Tibial artery (tissue), 4 donors: ENCODE results near the gene HMGXB3.
"Not testable (repeated sequence)": the region's sequence is repeated elsewhere in the genome, so short reads cannot be mapped to it uniquely, and the experiment has no call there.

Source experiments
- DNase-seq, 2 donors: peaks; one replicate each; pipeline ENCODE4 v3.0.0-alpha.2; 2019
- H3K27ac ChIP-seq, 2 donors: fragments of 200-600 bp; sonication (generic) in 1 of 2; 1 replicate in 1 of 2; 2 replicates in 1 of 2; pipeline ENCODE4 v1.5.1; 2018 to 2019; ENCODE audit warnings: mild to moderate bottlenecking in 1 of 2
- H3K27me3 ChIP-seq, 2 donors: fragments of 200-600 bp; sonication (generic) in 1 of 2; one replicate each; pipeline versions ENCODE4 v1.5.1 to v1.6.0; 2016 to 2019
- H3K36me3 ChIP-seq, 3 donors: fragments of 200-600 bp; sonication (generic) in 2 of 3; one replicate each; pipeline ENCODE4 v1.5.1; 2016 to 2019; ENCODE audit warnings: mild to moderate bottlenecking in 2 of 3
- H3K4me1 ChIP-seq, 4 donors: fragments of 200-600 bp; sonication (generic) in 2 of 4; 1 replicate in 3 of 4; 2 replicates in 1 of 4; pipeline ENCODE4 v1.5.1; 2016 to 2019
- H3K4me3 ChIP-seq, 2 donors: fragments of 200-600 bp; sonication (generic) in 1 of 2; 1 replicate in 1 of 2; 2 replicates in 1 of 2; pipeline ENCODE4 v1.5.1; 2018 to 2019; ENCODE audit warnings: mild to moderate bottlenecking in 2 of 2
- H3K9me3 ChIP-seq, 3 donors: fragments of 200-600 bp; sonication (generic) in 1 of 3; one replicate each; pipeline ENCODE4 v1.5.1; 2016 to 2019
- intact Hi-C: fragments of 100-400 bp; cut with DNase I; formaldehyde crosslinking; loops from one replicate; pipeline ENCODE4 v1.15.0; 2023; ENCODE audit warnings: low total_unique reads
- TF ChIP-seq, protein P1 (sequence below), 2 experiments: fragments of 200-600 bp in 1 of 2; fragments of 450-650 bp in 1 of 2; IDR thresholded peaks; one replicate each; pipeline ENCODE4 v1.5.1; 2017 to 2019; ENCODE audit warnings: antibody characterized with exemption in 2 of 2, mild to moderate bottlenecking in 1 of 2, moderate library complexity in 1 of 2

Gene HMGXB3

DNA sequence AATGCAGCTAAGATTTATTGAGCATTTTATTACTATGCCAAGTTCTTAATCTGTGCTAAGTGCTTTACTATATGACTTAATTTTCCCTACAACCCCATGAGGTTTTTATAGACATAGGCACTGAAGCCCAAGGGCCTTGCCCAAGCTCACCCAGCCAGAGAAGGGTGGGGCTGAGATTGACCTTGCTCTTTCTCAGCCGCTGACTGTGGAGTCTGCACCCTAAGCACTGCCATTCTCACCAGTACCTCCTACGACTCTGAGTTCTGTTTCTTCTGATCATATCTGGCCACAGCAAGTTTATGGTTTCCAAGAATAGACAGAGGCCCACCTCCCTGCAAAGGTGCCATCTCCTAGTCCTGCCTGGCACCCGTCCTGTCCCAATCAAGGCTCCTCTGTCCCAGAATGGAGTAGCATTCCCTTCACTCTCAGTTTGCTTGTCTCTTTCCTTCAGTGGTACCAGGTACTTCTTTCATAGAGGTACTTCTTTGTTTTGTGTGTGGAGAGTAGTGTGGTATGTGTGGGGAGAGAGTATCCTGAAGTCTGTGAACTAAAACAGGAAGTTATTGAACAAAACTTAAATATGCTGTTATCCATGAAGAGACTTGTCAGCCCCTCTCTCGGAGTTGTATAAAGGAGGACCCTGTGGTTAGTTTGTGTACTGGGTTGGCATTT, 43.3 kb downstream of the HMGXB3 start:
- peaks cover 0 to 17% (median 13%) of the 10 kb centered on the region in 4 donors for H3K4me1 ChIP-seq
- intact Hi-C loops, result no loop called here
- H3K36me3 ChIP-seq, result peaks cover 55 to 94% (median 86%) of the 10 kb centered on the region in 3 donors
- TF ChIP-seq, protein P1, sequence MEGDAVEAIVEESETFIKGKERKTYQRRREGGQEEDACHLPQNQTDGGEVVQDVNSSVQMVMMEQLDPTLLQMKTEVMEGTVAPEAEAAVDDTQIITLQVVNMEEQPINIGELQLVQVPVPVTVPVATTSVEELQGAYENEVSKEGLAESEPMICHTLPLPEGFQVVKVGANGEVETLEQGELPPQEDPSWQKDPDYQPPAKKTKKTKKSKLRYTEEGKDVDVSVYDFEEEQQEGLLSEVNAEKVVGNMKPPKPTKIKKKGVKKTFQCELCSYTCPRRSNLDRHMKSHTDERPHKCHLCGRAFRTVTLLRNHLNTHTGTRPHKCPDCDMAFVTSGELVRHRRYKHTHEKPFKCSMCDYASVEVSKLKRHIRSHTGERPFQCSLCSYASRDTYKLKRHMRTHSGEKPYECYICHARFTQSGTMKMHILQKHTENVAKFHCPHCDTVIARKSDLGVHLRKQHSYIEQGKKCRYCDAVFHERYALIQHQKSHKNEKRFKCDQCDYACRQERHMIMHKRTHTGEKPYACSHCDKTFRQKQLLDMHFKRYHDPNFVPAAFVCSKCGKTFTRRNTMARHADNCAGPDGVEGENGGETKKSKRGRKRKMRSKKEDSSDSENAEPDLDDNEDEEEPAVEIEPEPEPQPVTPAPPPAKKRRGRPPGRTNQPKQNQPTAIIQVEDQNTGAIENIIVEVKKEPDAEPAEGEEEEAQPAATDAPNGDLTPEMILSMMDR (IDR thresholded peaks at IDR 0.05), result no peak
- H3K4me3 ChIP-seq, result no peak overlapping the region
- peak overlapping the region in 1 of 2 donors; percentile 35 for H3K27ac ChIP-seq
- no peaks in the 10 kb centered on the region for H3K27me3 ChIP-seq
- H3K9me3 ChIP-seq, result no peaks in the 10 kb centered on the region
- no peak for DNase-seq

DNA sequence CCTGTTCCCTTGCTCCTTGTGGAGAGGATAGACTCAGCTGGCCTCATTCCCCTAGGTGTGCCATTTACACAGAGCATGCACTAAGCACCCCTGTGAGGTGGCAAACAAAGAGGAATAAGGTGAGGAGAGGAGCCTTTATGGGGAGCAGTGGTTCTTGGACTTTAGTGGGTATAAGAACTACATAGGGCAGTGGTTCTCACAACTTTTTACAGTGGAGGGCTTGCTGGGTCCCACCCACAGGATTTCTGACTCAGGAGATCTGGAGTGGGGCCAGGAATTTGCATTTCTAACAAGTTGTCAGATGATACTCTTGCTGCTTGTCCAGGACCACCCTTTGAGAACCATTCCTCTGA, 43.8 kb downstream of the HMGXB3 start:
- no peaks in the 10 kb centered on the region for H3K27me3 ChIP-seq
- H3K9me3 ChIP-seq, result no peaks in the 10 kb centered on the region
- intact Hi-C loops, result no loop called here
- TF ChIP-seq, protein P1 (IDR thresholded peaks at IDR 0.05), result no peak
- H3K36me3 ChIP-seq, result peaks cover 57 to 94% (median 90%) of the 10 kb centered on the region in 3 donors
- DNase-seq, result no peak
- peak overlapping the region in 1 of 2 donors; percentile 35 for H3K27ac ChIP-seq
- H3K4me1 ChIP-seq, result peaks cover 0 to 17% (median 13%) of the 10 kb centered on the region in 4 donors
- H3K4me3 ChIP-seq, result no peak overlapping the region

DNA sequence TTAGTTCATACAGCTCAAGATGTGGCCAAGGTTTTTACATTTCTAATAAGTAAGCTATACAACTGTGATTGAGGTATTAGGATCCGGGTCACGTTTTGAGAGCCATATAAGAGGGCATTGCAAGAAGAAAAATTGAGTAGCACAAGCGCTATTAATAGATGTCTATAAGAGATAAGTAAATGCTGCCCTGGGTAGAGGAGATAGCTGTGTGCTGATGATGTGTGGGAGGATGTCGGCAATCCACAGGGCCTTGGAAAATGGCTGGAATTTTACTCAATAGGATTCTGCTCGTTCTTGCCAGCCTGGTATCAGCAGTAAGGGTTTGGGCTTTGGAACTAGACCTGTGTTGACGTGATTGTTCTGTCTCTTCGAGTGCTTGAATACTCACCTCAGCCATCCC, 44.2 kb downstream of the HMGXB3 start:
- TF ChIP-seq, protein P1 (IDR thresholded peaks at IDR 0.05), result no peak
- Histone ChIP-seq H3K9me3 (no peaks in the 10 kb centered on the region), H3K36me3 (peaks cover 61 to 94% (median 93%) of the 10 kb centered on the region in 3 donors), H3K27ac (peak overlapping the region in 1 of 2 donors; percentile 35), H3K4me3 (no peak overlapping the region), H3K4me1 (peaks cover 0 to 17% (median 13%) of the 10 kb centered on the region in 4 donors), H3K27me3 (no peaks in the 10 kb centered on the region)
- intact Hi-C loops, result no loop called here
- DNase-seq, result no peak

DNA sequence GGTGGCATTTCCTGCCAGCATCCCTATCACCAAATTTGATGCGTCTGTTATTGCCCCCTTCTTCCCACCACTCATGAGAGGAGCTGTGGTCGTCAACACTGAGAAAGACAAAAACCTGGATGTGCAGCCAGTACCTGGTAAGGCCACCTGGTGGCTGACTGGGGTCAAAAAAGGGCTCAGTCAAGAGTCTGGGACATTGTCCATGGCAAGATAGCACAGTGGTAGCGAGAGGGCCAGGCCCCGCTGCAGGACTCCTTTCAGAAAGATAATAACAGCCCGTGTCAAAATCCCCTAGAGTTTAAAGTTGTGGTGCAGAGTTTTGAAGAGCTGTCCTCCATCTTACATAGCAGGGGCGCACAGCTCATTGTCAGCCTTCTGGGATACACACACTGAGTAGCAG, 45.0 kb downstream of the HMGXB3 start:
- DNase-seq, result no peak
- Histone ChIP-seq H3K9me3 (no peaks in the 10 kb centered on the region), H3K27ac (no peak overlapping the region), H3K27me3 (no peaks in the 10 kb centered on the region), H3K4me1 (peaks cover 0 to 17% (median 13%) of the 10 kb centered on the region in 4 donors), H3K4me3 (no peak overlapping the region), H3K36me3 (peaks cover 67 to 97% (median 96%) of the 10 kb centered on the region in 3 donors)
- TF ChIP-seq, protein P1 (IDR thresholded peaks at IDR 0.05), result no peak
- intact Hi-C loops, result no loop called here

DNA sequence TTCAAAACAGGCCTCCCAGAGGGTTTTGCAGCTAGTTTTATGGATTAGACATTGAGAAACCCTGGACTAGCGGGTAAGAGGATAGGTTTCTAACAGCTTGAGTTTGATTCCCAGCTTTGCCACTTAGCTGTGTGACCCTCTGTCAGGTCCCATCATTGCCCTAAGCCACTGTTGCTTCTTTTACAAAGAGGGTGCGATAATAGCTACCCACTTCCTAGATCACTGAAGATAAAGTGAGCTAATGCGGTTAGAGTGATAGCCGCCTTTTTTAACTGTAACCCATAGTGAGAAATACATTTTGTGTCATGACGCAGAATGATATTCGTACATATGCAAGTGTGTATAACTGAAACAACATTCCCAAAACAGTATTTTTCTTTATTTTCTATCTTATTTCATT, 45.5 kb downstream of the HMGXB3 start:
- TF ChIP-seq, protein P1 (IDR thresholded peaks at IDR 0.05), result no peak
- Histone ChIP-seq H3K4me1 (peaks cover 0 to 17% (median 13%) of the 10 kb centered on the region in 4 donors), H3K36me3 (peaks cover 67 to 97% (median 96%) of the 10 kb centered on the region in 3 donors), H3K27me3 (no peaks in the 10 kb centered on the region), H3K9me3 (no peaks in the 10 kb centered on the region), H3K4me3 (no peak overlapping the region), H3K27ac (no peak overlapping the region)
- intact Hi-C loops, result no loop called here
- DNase-seq, result no peak

DNA sequence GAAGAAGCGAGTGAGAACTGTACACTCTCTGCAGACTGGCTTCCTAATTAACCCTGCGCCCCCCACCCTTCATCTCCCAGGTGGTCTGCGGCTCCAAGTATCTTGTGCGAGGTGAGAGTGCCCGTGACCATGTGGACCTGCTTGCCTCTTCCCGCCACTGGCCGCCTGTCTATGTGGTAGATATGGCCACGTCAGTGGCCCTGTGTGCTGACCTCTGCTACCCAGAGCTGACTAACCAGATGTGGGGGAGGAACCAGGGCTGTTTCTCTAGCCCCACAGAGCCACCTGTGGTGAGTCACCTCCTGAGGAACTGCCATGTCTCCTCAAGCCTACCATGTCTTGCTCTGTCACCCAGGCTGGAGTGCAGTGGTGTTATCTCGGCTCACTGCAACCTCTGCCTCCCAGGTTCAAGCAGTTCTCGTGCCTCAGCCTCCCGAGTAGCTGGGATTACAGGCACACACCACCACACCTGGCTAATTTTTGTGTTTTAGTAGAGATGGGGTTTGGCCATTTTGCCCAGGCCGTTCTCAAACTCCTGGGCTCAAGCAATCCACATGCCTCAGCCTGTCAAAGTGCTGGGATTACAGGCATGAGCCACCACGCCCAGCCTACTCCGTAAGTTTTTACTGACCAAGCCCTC, 49.8 kb downstream of the HMGXB3 start:
- DNase-seq, intact Hi-C loops, H3K27ac ChIP-seq, H3K4me1 ChIP-seq, H3K4me3 ChIP-seq, H3K27me3 ChIP-seq, H3K9me3 ChIP-seq: not testable (repeated sequence)
- peaks cover 76 to 99% (median 96%) of the 10 kb centered on the region in 3 donors for H3K36me3 ChIP-seq
